Measurements from ENCODE around the gene TMTC2.

TMTC2 gene

GRCh38 chr12:83179999-83180398, 493.3 kb downstream of the TMTC2 start:
- DNase-seq (ENCODE audit: low spot score), result no peak
- in situ Hi-C loops (cut with MboI; ENCODE audit: low pct_unique_long_range_greater_than_20kb, low sequenced_read_pairs, unreplicated experiment), result no loop called here
- TF ChIP-seq CTCF (IDR thresholded peaks at IDR 0.05; ENCODE audit: extremely low read depth, insufficient read depth, missing control alignments), result no peak

GRCh38 chr12:83181074-83181473, 494.4 kb downstream of the TMTC2 start:
- no peak for TF ChIP-seq CTCF (IDR thresholded peaks at IDR 0.05; ENCODE audit: extremely low read depth, insufficient read depth, missing control alignments)
- in situ Hi-C loops (cut with MboI; ENCODE audit: low pct_unique_long_range_greater_than_20kb, low sequenced_read_pairs, unreplicated experiment), result no loop called here
- no peak for DNase-seq (ENCODE audit: low spot score)

GRCh38 chr12:83183132-83183531, 496.4 kb downstream of the TMTC2 start:
- DNase-seq (ENCODE audit: low spot score), result no peak
- no peak for TF ChIP-seq CTCF (IDR thresholded peaks at IDR 0.05; ENCODE audit: extremely low read depth, insufficient read depth, missing control alignments)
- in situ Hi-C loops (cut with MboI; ENCODE audit: low pct_unique_long_range_greater_than_20kb, low sequenced_read_pairs, unreplicated experiment), result no loop called here
